ENCODE data around the gene GAS2L2.

Gene GAS2L2

DNA sequence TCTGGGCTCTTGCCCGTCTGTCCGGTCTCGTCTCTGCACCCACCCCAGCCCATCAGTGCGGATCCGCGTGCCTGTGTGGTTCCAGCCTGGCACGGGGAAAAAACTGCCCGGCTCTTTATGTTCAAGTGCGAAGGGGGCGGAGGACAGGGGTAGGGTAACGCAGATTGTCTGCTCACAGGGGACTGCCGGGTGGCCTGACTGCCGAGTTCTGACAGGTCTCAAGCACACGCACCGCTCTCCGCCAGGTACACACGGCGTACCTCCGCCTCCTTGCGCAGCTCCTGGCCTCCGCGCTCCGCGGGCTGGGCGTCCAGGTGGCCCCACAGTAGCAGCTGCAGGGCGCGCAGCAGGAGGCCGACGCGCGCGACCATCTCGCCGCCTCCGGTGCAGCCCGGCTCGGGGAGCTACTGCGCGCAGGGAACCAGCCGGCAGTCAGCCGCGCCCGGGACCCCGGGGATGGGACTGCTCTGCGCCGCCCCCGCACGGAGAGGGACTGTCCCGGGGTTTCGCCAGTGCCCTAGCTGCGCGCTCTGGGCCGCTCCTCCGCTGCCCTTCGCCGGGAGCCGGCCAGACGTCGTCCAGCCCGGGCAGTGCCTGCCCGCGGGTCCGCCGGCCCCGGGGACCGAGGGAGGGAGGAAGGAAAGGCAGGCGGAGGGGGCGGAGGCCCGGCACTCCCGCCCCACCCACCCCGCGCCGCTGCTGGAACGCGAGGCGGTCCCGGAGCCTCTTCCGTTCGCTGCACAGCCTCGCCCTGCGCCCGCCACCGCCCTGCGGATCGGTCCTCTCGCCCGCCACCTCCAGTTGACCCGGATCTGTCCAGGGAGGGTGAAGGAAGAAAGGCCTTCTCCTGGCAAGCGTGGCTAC, 42.2 kb upstream of the GAS2L2 start, which contains the start of gene MMP28:
TSS of gene MMP28 (minus strand) at position 635 of the 864 bp plus-strand sequence. CDS start at position 371, 264 bp downstream.
- peak within 1 kb of the TSS; percentile 48 for H3K4me3 ChIP-seq (ENCODE audit: low read length)
- no peak for DNase-seq (ENCODE audit: low read depth)
- TF ChIP-seq, protein P1, sequence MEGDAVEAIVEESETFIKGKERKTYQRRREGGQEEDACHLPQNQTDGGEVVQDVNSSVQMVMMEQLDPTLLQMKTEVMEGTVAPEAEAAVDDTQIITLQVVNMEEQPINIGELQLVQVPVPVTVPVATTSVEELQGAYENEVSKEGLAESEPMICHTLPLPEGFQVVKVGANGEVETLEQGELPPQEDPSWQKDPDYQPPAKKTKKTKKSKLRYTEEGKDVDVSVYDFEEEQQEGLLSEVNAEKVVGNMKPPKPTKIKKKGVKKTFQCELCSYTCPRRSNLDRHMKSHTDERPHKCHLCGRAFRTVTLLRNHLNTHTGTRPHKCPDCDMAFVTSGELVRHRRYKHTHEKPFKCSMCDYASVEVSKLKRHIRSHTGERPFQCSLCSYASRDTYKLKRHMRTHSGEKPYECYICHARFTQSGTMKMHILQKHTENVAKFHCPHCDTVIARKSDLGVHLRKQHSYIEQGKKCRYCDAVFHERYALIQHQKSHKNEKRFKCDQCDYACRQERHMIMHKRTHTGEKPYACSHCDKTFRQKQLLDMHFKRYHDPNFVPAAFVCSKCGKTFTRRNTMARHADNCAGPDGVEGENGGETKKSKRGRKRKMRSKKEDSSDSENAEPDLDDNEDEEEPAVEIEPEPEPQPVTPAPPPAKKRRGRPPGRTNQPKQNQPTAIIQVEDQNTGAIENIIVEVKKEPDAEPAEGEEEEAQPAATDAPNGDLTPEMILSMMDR (conservative IDR thresholded peaks at IDR 0.05; ENCODE audit: low read depth, low read length): no peak

GRCh38 chr17:35793257-35793656, 40.2 kb upstream of the GAS2L2 start:
- TF ChIP-seq, protein P1 (conservative IDR thresholded peaks at IDR 0.05; ENCODE audit: low read depth, low read length): no peak
- no peak overlapping the region for H3K4me3 ChIP-seq (ENCODE audit: low read length)
- DNase-seq (ENCODE audit: low read depth): no peak

GRCh38 chr17:35791681-35792350, 38.8 kb upstream of the GAS2L2 start:
- DNase-seq (ENCODE audit: low read depth): no peak
- no peak overlapping the region for H3K4me3 ChIP-seq (ENCODE audit: low read length)
- TF ChIP-seq, protein P1 (conservative IDR thresholded peaks at IDR 0.05; ENCODE audit: low read depth, low read length): no peak

- TF ChIP-seq, protein P1 (conservative IDR thresholded peaks at IDR 0.05; ENCODE audit: low read depth, low read length): no peak
- no peak overlapping the region for H3K4me3 ChIP-seq (ENCODE audit: low read length)
- no peak for DNase-seq (ENCODE audit: low read depth)
Measured at GRCh38 chr17:35790841-35791240, 37.8 kb upstream of the GAS2L2 start.

GRCh38 chr17:35788477-35789368, 35.7 kb upstream of the GAS2L2 start:
- DNase-seq (ENCODE audit: low read depth): no peak
- no peak overlapping the region for H3K4me3 ChIP-seq (ENCODE audit: low read length)
- TF ChIP-seq, protein P1 (conservative IDR thresholded peaks at IDR 0.05; ENCODE audit: low read depth, low read length): no peak

GRCh38 chr17:35786941-35787432, 33.9 kb upstream of the GAS2L2 start:
- H3K4me3 ChIP-seq (ENCODE audit: low read length): no peak overlapping the region
- DNase-seq (ENCODE audit: low read depth): no peak
- TF ChIP-seq, protein P1 (conservative IDR thresholded peaks at IDR 0.05; ENCODE audit: low read depth, low read length): no peak

Data from retinal pigment epithelial cell (primary cell).